ENCODE data around the gene TGM2. TPM values are rescaled to one million over a fixed set of nuclear protein-coding genes. Genes with fewer than 3 reads are reported as not detected.

TGM2 gene
- total and polyA plus RNA-seq, 9 of the 15 experiments (the other 6 are each of a cell fraction or from before 2014, with no cell fraction given): 5.5 to 78.5 (median 37.6) TPM

- Histone ChIP-seq H3K9ac (ENCODE audit: insufficient read depth in 1 of 2, low read depth in 2 of 2, low read length in 2 of 2) (peak overlapping the region in 1 of 2 experiments; percentile 64; a peak in 1 of 4 replicates), H3K36me3 (ENCODE audit: control insufficient read depth, insufficient read depth, low read length) (peaks cover 35% of the 10 kb centered on the region), H2AFZ (ENCODE audit: low read depth, low read length) (no peak overlapping the region), H3K27ac (ENCODE audit: extremely low read depth, low read depth, low read length) (peak overlapping the region; percentile 26; the same call in 1 of the 3 replicates), H3K27me3 (ENCODE audit: control insufficient read depth in 2 of 2, insufficient read depth in 2 of 2, low read length in 2 of 2) (no peaks in the 10 kb centered on the region), H3K4me2 (ENCODE audit: insufficient read depth, low read length) (peak overlapping the region; percentile 28), H3K4me3 (no peak overlapping the region), H3K4me1 (replicated peaks in 1 of 2; ENCODE audit: control insufficient read depth in 2 of 2, insufficient read depth in 2 of 2, low read length in 2 of 2) (peaks cover 70 to 71% of the 10 kb centered on the region in 2 experiments), H3K9me1 (ENCODE audit: control insufficient read depth, insufficient read depth, low read length) (no peaks in the 10 kb centered on the region), H3K9me3 (replicated peaks; ENCODE audit: control insufficient read depth, insufficient read depth, low read depth, low read length) (no peaks in the 10 kb centered on the region), H4K20me1 (replicated peaks; ENCODE audit: control insufficient read depth, insufficient read depth, low read length) (0 out of 2 replicates have a peak, but pooled peaks cover 5% of the 10 kb centered on the region), H3K79me2 (ENCODE audit: control insufficient read depth, insufficient read depth, low read length) (peaks cover 56% of the 10 kb centered on the region)
- in situ Hi-C loops (cut with MboI): loop anchor here (10.0 kb wide), 1 partner anchor 87 kb away; no protein-coding TSS in a partner anchor
- ATAC-seq (no peak), FAIRE-seq (no peak), DNase-seq (ENCODE audit: extremely low read depth in 1 of 4, low spot score in 3 of 4) (no peak)
- TF ChIP-seq HMG20B (CRISPR knock-in tag; IDR thresholded peaks at IDR 0.05): no peak
- no peak for TF ChIP-seq ZNF23 (CRISPR knock-in tag; IDR thresholded peaks at IDR 0.05)
- TF ChIP-seq U2AF1 (optimal IDR thresholded peaks at IDR 0.05; ENCODE audit: low read depth, low read length): no peak
- TF ChIP-seq ESRRA (IDR thresholded peaks at IDR 0.05; ENCODE audit: borderline replicate concordance, low read depth): 0 out of 2 replicates have a peak, but pooled peaks have one; percentile 8
- TF ChIP-seq SMAD2 (IDR thresholded peaks at IDR 0.05; ENCODE audit: low read depth, low read length): no peak
- no TSS peak for BruUV-seq (replicated peaks)
- POLR2A ChIA-PET: interaction anchor here (0.7 to 0.8 kb wide), 3 partner anchors 25 to 33 kb away, joined by 3 read pairs; no protein-coding TSS in a partner anchor
- 62% methylated on average over 2 of the region's 2 CpGs for WGBS (ENCODE audit: insufficient coverage, low coverage, missing lambda C conversion rate)
- intact Hi-C loops (cut with micrococcal nuclease): no loop called here
- CTCF ChIA-PET (ENCODE audit: low intra/inter-chr PET ratio): no interaction called here
Measured at GRCh38 chr20:38162149-38162548, 2.9 kb downstream of the TGM2 start.

DNA sequence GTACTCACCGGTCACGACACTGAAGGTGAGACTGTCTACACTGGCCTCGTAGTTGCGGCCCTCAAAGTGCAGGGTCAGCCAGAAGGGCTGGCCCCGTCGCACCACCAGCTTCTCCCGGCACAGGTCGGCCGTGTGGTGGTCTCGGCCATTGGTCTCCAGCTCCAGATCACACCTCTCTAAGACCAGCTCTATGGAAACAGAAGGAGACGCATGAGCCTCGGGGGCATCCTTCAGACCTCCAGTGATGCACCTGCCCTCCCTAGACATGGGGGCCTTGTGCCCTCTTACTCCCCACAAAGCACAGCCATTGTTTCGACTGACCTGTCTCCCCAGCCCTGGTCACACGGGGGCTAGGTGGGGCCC is 3.7 kb downstream of the TGM2 start:
- CTCF ChIA-PET (ENCODE audit: low intra/inter-chr PET ratio): no interaction called here
- H3K4me1 ChIP-seq (replicated peaks in 1 of 2; ENCODE audit: control insufficient read depth in 2 of 2, insufficient read depth in 2 of 2, low read length in 2 of 2): peaks cover 71 to 72% of the 10 kb centered on the region in 2 experiments

More for the DNA sequence above, 3.7 kb downstream of the TGM2 start:
- no peak for ATAC-seq
- no peak overlapping the region for H2AFZ ChIP-seq (ENCODE audit: low read depth, low read length)
- peak overlapping the region; percentile 26; the same call in 1 of the 3 replicates for H3K27ac ChIP-seq (ENCODE audit: extremely low read depth, low read depth, low read length)
- H3K79me2 ChIP-seq (ENCODE audit: control insufficient read depth, insufficient read depth, low read length): peaks cover 56% of the 10 kb centered on the region
- H3K9me3 ChIP-seq (replicated peaks; ENCODE audit: control insufficient read depth, insufficient read depth, low read depth, low read length): no peaks in the 10 kb centered on the region
- H3K36me3 ChIP-seq (ENCODE audit: control insufficient read depth, insufficient read depth, low read length): peaks cover 42% of the 10 kb centered on the region
- POLR2A ChIA-PET: interaction anchor here (0.7 to 0.8 kb wide), 2 partner anchors 24 to 33 kb away, joined by 3 read pairs; no protein-coding TSS in a partner anchor
- 84% methylated on average over 7 of the region's 14 CpGs for WGBS (ENCODE audit: insufficient coverage, low coverage, missing lambda C conversion rate)
- TF ChIP-seq FOXA3 (CRISPR knock-in tag; conservative IDR thresholded peaks at IDR 0.05 in 1 of 2, IDR thresholded peaks at IDR 0.05 in 1 of 2): no peak
- TF ChIP-seq POLR2G (IDR thresholded peaks at IDR 0.05; ENCODE audit: low read depth, low read length): 0 out of 2 replicates have a peak, but pooled peaks have one; percentile 23
- H3K4me2 ChIP-seq (ENCODE audit: insufficient read depth, low read length): no peak overlapping the region
- H3K4me3 ChIP-seq: no peak overlapping the region
- BruUV-seq (replicated peaks): no TSS peak
- H3K9me1 ChIP-seq (ENCODE audit: control insufficient read depth, insufficient read depth, low read length): no peaks in the 10 kb centered on the region
- H4K20me1 ChIP-seq (replicated peaks; ENCODE audit: control insufficient read depth, insufficient read depth, low read length): 0 out of 2 replicates have a peak, but pooled peaks cover 5% of the 10 kb centered on the region
- peak overlapping the region in 1 of 2 experiments; percentile 24; a peak in 1 of 4 replicates for H3K9ac ChIP-seq (ENCODE audit: insufficient read depth in 1 of 2, low read depth in 2 of 2, low read length in 2 of 2)
- FAIRE-seq: no peak
- in situ Hi-C loops (cut with MboI) (loop anchor here (10.0 kb wide), 1 partner anchor 87 kb away; no protein-coding TSS in a partner anchor), intact Hi-C loops (cut with micrococcal nuclease) (no loop called here)
- no peak for DNase-seq (ENCODE audit: extremely low read depth in 1 of 4, low spot score in 3 of 4)
- H3K27me3 ChIP-seq (ENCODE audit: control insufficient read depth in 2 of 2, insufficient read depth in 2 of 2, low read length in 2 of 2): no peaks in the 10 kb centered on the region
